Measurements from ENCODE around the gene CCDC90B. TPM values are rescaled to one million over a fixed set of nuclear protein-coding genes. Genes with fewer than 3 reads are reported as not detected.

The CCDC90B gene
- total RNA-seq, 1 experiment from 2014 or later, result 35.9 TPM

GRCh38 chr11:83223457-83223856 is 62.7 kb downstream of the CCDC90B start:
- Histone ChIP-seq H2AFZ (ENCODE audit: low read length) (no peak overlapping the region), H2BK5ac (ENCODE audit: insufficient read length, low read length) (no peak overlapping the region), H3K4ac (ENCODE audit: low read depth, low read length) (no peak overlapping the region), H2BK15ac (ENCODE audit: low read depth, low read length) (no peak overlapping the region), H3K79me2 (ENCODE audit: insufficient read depth, low read length) (no peaks in the 10 kb centered on the region), H2BK120ac (ENCODE audit: low read depth, low read length, poor library complexity, severe bottlenecking) (no peak overlapping the region), H3K18ac (ENCODE audit: insufficient read length, low read depth, low read length) (no peak overlapping the region), H4K5ac (ENCODE audit: insufficient read length, low read depth, low read length) (no peak overlapping the region), H3K4me2 (ENCODE audit: insufficient read depth, insufficient read length, low read length) (no peak overlapping the region), H2BK12ac (ENCODE audit: insufficient read length, low read depth, low read length) (no peak overlapping the region), H3K56ac (ENCODE audit: insufficient read length, low read depth, low read length) (no peak overlapping the region), H3K9me3 (ENCODE audit: control insufficient read depth, low read depth, low read length) (no peaks in the 10 kb centered on the region), H4K20me1 (ENCODE audit: control insufficient read depth, insufficient read depth, insufficient read length) (no peaks in the 10 kb centered on the region), H2BK20ac (ENCODE audit: low read depth, low read length, poor library complexity, severe bottlenecking) (no peak overlapping the region), H4K8ac (replicated peaks; ENCODE audit: insufficient read length, low read depth, low read length) (no peak overlapping the region), H3K9ac (ENCODE audit: extremely low read depth, insufficient read length, low read length) (no peak overlapping the region), H3T11ph (ENCODE audit: low read length) (no peak overlapping the region), H3K27ac (ENCODE audit: insufficient read length, low read depth, low read length) (no peak overlapping the region), H3K4me1 (ENCODE audit: insufficient read depth, low read length) (no peaks in the 10 kb centered on the region), H3K79me1 (ENCODE audit: insufficient read depth, low read depth, low read length, poor library complexity, severe bottlenecking) (no peaks in the 10 kb centered on the region), H3K14ac (ENCODE audit: insufficient read depth, low read length) (no peak overlapping the region), H2AK5ac (ENCODE audit: insufficient read length, low read length) (no peak overlapping the region), H3K23me2 (ENCODE audit: insufficient read length, low read depth, low read length, poor library complexity, severe bottlenecking) (no peaks in the 10 kb centered on the region), H3K23ac (ENCODE audit: insufficient read length, low read depth, low read length) (no peak overlapping the region), H3K27me3 (ENCODE audit: insufficient read depth, low read length) (0 out of 2 replicates have a peak, but pooled peaks cover 2% of the 10 kb centered on the region), H4K91ac (ENCODE audit: insufficient read length, low read depth, low read length) (no peak overlapping the region)
- H3K4me1 Mint-ChIP-seq, result no peaks in the 10 kb centered on the region
- H3K36me3 Mint-ChIP-seq (ENCODE audit: insufficient read depth in 1 of 3, low read depth in 3 of 3), result no peaks in the 10 kb centered on the region
- no peaks in the 10 kb centered on the region; the same call in 1 of the 2 replicates for H3K27me3 Mint-ChIP-seq (ENCODE audit: low read depth)
- no peak overlapping the region for H3K4me3 Mint-ChIP-seq
- DNase-seq, result no peak
- no CpG with 5 or more reads among the region's 2 CpGs for WGBS (ENCODE audit: extremely low coverage, insufficient read length, low lambda C conversion rate)
- H3K9me3 Mint-ChIP-seq, result no peaks in the 10 kb centered on the region
- TF ChIP-seq CTCF (conservative IDR thresholded peaks at IDR 0.05), result no peak
- H3K27ac Mint-ChIP-seq, result no peak overlapping the region; a peak in 1 of 7 replicates
